Type B pancreatic cell (in vitro differentiated cells): Measurements from ENCODE around the gene TTLL7. TPM values are rescaled to one million over a fixed set of nuclear protein-coding genes. Genes with fewer than 3 reads are reported as not detected.
"Not testable (repeated sequence)": the region's sequence is repeated elsewhere in the genome, so short reads cannot be mapped to it uniquely, and the experiment has no call there.

Experiments used
- DNase-seq: peaks from one replicate; pipeline ENCODE4 v3.0.0; 2021; ENCODE audit warnings: mixed read lengths; ENCODE audit not compliant: unreplicated experiment; ENCODE audit errors: extremely low spot score
- H3K27ac Mint-ChIP-seq: 2 replicates; pipeline ENCODE4 v1.8.0; 2021; ENCODE audit warnings: mild to moderate bottlenecking, mixed read lengths
- H3K27me3 Mint-ChIP-seq: 2 replicates; pipeline ENCODE4 v1.8.0; 2021; ENCODE audit warnings: mixed read lengths
- H3K36me3 Mint-ChIP-seq: 2 replicates; pipeline ENCODE4 v1.8.0; 2021; ENCODE audit warnings: mixed read lengths
- H3K4me1 Mint-ChIP-seq: one replicate; pipeline ENCODE4 v1.8.0; 2021; ENCODE audit warnings: mixed read lengths; ENCODE audit not compliant: unreplicated experiment
- H3K4me3 Mint-ChIP-seq: 2 replicates; pipeline ENCODE4 v1.8.0; 2021; ENCODE audit warnings: mild to moderate bottlenecking, mixed read lengths
- H3K9me3 Mint-ChIP-seq: 2 replicates; pipeline ENCODE4 v1.8.0; 2021; ENCODE audit warnings: mixed read lengths
- total RNA-seq: library from RNA; stranded (reverse); gene quantifications from 2 replicates; pipeline ENCODE4 v1.2.1, GENCODE V29; 2021; ENCODE audit warnings: low replicate concordance
- TF ChIP-seq, protein P1 (sequence below): fragments of 200-600 bp; sonication (generic); conservative IDR thresholded peaks from 2 replicates; pipeline ENCODE4 v1.5.0; 2021; ENCODE audit warnings: antibody characterized with exemption, mild to moderate bottlenecking

The TTLL7 gene
- total RNA-seq, 1 donor from 2014 or later, result 21.1 TPM

DNA sequence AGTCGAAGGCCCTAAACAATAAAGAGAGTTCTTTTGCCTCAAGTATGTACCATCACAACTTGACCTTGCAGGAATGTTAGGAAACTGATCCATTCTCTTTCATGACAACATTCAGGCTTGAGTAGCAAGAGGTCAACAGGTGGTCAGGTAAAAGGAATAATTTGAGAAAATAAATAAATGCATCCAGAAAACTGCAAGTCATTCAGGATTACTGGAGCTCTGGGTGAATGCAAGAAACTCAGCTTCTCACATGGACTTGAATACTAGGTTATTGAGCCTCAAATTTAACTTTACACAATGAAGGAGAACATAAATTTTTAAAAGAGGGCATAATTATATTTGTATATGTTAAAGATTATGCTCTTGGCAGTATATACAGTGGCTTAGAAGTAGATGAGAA, 76.5 kb downstream of the TTLL7 start:
- no peaks in the 10 kb centered on the region for H3K27me3 Mint-ChIP-seq
- TF ChIP-seq, protein P1, sequence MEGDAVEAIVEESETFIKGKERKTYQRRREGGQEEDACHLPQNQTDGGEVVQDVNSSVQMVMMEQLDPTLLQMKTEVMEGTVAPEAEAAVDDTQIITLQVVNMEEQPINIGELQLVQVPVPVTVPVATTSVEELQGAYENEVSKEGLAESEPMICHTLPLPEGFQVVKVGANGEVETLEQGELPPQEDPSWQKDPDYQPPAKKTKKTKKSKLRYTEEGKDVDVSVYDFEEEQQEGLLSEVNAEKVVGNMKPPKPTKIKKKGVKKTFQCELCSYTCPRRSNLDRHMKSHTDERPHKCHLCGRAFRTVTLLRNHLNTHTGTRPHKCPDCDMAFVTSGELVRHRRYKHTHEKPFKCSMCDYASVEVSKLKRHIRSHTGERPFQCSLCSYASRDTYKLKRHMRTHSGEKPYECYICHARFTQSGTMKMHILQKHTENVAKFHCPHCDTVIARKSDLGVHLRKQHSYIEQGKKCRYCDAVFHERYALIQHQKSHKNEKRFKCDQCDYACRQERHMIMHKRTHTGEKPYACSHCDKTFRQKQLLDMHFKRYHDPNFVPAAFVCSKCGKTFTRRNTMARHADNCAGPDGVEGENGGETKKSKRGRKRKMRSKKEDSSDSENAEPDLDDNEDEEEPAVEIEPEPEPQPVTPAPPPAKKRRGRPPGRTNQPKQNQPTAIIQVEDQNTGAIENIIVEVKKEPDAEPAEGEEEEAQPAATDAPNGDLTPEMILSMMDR, result no peak
- DNase-seq, result no peak
- H3K9me3 Mint-ChIP-seq, result no peaks in the 10 kb centered on the region
- no peak overlapping the region for H3K27ac Mint-ChIP-seq
- peaks cover 12% of the 10 kb centered on the region for H3K36me3 Mint-ChIP-seq
- no peak overlapping the region for H3K4me3 Mint-ChIP-seq
- peaks cover 5% of the 10 kb centered on the region for H3K4me1 Mint-ChIP-seq

DNA sequence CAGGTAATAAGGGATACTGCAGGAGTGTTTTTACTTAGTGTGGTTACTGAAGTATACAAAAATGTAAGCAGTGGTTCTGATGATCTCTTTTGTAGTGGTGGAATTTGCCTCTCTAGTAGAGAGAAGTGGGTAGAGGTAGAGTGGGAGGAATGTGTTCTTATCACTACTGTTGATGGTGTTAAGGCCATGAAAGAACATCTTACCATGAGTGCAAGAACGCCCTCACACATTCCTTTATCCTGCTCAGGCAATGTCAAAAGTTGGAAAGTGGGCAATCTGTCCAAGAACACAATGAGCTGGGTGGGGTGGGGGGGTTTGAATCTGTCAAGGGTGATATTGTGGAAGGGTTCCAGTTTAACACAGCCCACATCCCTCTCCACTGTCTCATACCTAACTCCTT, 78.6 kb downstream of the TTLL7 start:
- Mint-ChIP-seq H3K27me3 (no peaks in the 10 kb centered on the region), H3K27ac (no peak overlapping the region), H3K4me3 (no peak overlapping the region), H3K9me3 (no peaks in the 10 kb centered on the region), H3K4me1 (no peaks in the 10 kb centered on the region), H3K36me3 (peaks cover 12% of the 10 kb centered on the region)
- TF ChIP-seq, protein P1, result no peak
- no peak for DNase-seq

DNA sequence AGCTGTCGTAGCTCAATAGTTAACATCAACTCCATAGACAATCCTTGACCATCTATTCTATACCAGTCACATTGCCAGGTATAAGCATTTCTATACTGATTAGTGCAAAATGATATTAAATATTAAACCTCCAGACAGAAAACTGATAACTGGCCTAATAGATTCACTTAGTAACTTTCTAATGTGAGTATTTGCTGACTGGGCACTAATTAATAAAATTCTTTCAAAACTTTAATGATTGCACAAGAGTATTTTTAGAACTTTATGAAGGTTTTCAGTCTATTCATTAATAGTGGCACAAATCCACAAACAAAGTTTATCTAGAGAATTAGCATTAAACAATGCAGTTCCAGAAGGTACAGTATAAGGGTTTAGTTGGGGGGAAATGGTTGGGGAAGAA, 79.1 kb downstream of the TTLL7 start:
- Mint-ChIP-seq H3K9me3 (no peaks in the 10 kb centered on the region), H3K4me1 (no peaks in the 10 kb centered on the region), H3K27ac (no peak overlapping the region), H3K27me3 (no peaks in the 10 kb centered on the region), H3K4me3 (no peak overlapping the region), H3K36me3 (peaks cover 13% of the 10 kb centered on the region)
- no peak for DNase-seq
- TF ChIP-seq, protein P1, result no peak

DNA sequence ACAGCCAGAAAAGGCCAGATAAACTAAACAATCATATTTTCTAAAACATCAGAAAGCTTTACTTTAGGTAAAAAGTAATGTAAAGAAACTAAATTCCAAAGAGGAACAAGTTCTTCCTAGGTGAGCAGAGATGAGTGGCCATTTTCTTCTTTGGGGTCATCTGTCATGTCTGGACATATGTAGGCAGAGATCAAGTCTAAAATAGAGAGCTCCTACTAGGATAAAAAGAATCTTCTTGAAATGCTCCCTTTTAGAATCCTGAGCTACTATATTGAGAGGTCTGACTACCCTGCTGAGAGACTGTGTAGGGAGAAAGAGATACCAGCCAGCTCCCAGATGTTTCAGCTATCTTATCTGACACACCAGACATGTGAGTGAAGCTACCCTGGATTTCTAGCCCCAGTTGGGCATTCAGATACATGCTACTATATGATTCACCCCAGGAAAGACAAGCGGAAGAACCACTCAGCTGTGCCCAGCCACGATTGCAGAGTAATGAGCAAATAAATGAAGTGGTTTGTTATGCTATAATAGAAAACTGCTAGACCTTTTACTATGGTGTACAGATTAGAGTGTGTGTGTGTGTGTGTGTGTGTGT, 80.1 kb downstream of the TTLL7 start:
- Mint-ChIP-seq H3K4me3 (no peak overlapping the region), H3K36me3 (peaks cover 21% of the 10 kb centered on the region), H3K27ac (no peak overlapping the region), H3K27me3 (no peaks in the 10 kb centered on the region), H3K4me1 (no peaks in the 10 kb centered on the region), H3K9me3 (no peaks in the 10 kb centered on the region)
- no peak for DNase-seq
- TF ChIP-seq, protein P1, result no peak

DNA sequence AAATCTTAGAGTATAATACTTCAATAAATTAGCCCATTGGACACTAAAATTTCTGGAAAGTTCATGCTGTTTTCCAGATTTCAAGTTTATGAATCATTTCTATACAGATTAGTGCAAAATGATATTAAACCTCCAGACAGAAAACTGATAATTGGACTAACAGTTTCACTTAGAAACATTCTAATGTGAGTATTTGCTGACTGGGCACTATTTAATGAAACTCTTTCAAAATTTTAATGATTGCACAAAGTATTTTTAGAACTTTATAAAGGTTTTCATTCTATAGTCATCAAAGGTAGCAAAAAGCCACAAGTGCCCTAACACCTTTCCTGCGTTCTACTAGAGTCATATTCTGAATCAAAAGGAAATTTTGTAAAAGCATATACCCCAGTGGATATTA, 81.0 kb downstream of the TTLL7 start:
- Mint-ChIP-seq H3K4me3 (no peak overlapping the region), H3K27me3 (no peaks in the 10 kb centered on the region), H3K27ac (no peak overlapping the region), H3K9me3 (no peaks in the 10 kb centered on the region), H3K36me3 (peaks cover 22% of the 10 kb centered on the region), H3K4me1 (no peaks in the 10 kb centered on the region)
- TF ChIP-seq, protein P1, result no peak
- no peak for DNase-seq

DNA sequence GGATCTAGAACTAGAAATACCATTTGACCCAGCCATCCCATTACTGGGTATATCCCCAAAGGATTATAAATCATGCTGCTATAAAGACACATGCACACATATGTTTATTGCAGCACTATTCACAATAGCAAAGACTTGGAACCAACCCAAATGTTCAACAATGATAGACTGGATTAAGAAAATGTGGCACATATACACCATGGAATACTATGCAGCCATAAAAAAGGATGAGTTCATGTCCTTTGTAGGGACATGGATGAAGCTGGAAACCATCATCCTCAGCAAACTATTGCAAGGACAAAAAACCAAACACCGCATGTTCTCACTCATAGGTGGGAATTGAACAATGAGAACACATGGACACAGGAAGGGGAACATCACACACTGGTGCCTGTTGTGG, 82.8 kb downstream of the TTLL7 start:
- H3K27ac Mint-ChIP-seq, H3K27me3 Mint-ChIP-seq, DNase-seq, H3K4me1 Mint-ChIP-seq, H3K9me3 Mint-ChIP-seq, H3K4me3 Mint-ChIP-seq: not testable (repeated sequence)
- H3K36me3 Mint-ChIP-seq, result peaks cover 22% of the 10 kb centered on the region
